ENCODE data around the gene TTC3.

GRCh38 chr21:37032293-37032692, 40.8 kb upstream of the TTC3 start:
- TF ChIP-seq CTCF (IDR thresholded peaks at IDR 0.05) (no peak), POLR2A (IDR thresholded peaks at IDR 0.05) (no peak)
